A673 (cell line): ENCODE measurements around the gene C10orf53. TPM values are rescaled to one million over a fixed set of nuclear protein-coding genes. Genes with fewer than 3 reads are reported as not detected.
"Not testable (repeated sequence)": the region's sequence is repeated elsewhere in the genome, so short reads cannot be mapped to it uniquely, and the experiment has no call there.

Source experiments
- BruUV-seq: library from RNA; stranded (reverse); fragments of 400-500 nt; replicated peaks from 2 replicates; lab custom pipeline; 2021; lab: Mats Ljungman, UMichigan
- CTCF ChIA-PET: fragments of 300-600 bp; sonication (Branson Sonifier 250); formaldehyde crosslinking; loops from one replicate; lab custom pipeline; 2022; ENCODE audit warnings: antibody characterized with exemption; lab: Charles Lee
- POLR2A ChIA-PET: fragments of 300-600 bp; sonication (Branson Sonifier 250); formaldehyde crosslinking; loops from one replicate; lab custom pipeline; 2022; ENCODE audit warnings: antibody characterized with exemption; ENCODE audit not compliant: low non-redundant PET; lab: Charles Lee
- DNase-seq: peaks from one replicate; pipeline ENCODE4 v3.0.0-alpha.2; 2015; ENCODE audit warnings: low spot score
- H3K27ac ChIP-seq: fragments of 200-600 bp; sonication (generic); 2 replicates; pipeline ENCODE4 v1.5.1; 2016; ENCODE audit warnings: mixed run types, low read depth, mild to moderate bottlenecking, mixed read lengths, antibody characterized with exemption, low read length; ENCODE audit not compliant: poor library complexity, severe bottlenecking
- H3K27me3 ChIP-seq: fragments of 200-600 bp; sonication (generic); replicated peaks from 2 replicates; pipeline ENCODE4 v1.6.1; 2017; ENCODE audit warnings: mixed run types, low read depth, mild to moderate bottlenecking, mixed read lengths, antibody characterized with exemption, low read length; ENCODE audit not compliant: insufficient read depth, poor library complexity
- H3K36me3 ChIP-seq: fragments of 200-600 bp; sonication (generic); 2 replicates; pipeline ENCODE4 v1.6.1; 2016; ENCODE audit warnings: mixed run types, mild to moderate bottlenecking, mixed read lengths, antibody characterized with exemption, low read length; ENCODE audit not compliant: insufficient read depth, poor library complexity, severe bottlenecking
- H3K4me1 ChIP-seq: fragments of 200-600 bp; sonication (generic); 2 replicates; pipeline ENCODE4 v1.6.1; 2017; ENCODE audit warnings: mixed run types, mild to moderate bottlenecking, mixed read lengths, antibody characterized with exemption, low read length; ENCODE audit not compliant: insufficient read depth, poor library complexity, severe bottlenecking
- H3K4me3 ChIP-seq: fragments of 200-600 bp; sonication (generic); 2 replicates; pipeline ENCODE4 v1.5.1; 2016; ENCODE audit warnings: low read depth, mixed run types, mild to moderate bottlenecking, mixed read lengths, low read length; ENCODE audit not compliant: poor library complexity, severe bottlenecking
- H3K9me3 ChIP-seq: fragments of 200-600 bp; sonication (generic); 2 replicates; pipeline ENCODE4 v1.6.1; 2016; ENCODE audit warnings: mixed run types, low read depth, mild to moderate bottlenecking, mixed read lengths, antibody characterized with exemption, low read length; ENCODE audit not compliant: poor library complexity, severe bottlenecking
- CTCF ChIP-seq: fragments of 300-800, 200-600 bp; sonication (generic); conservative IDR thresholded peaks from 2 replicates; pipeline ENCODE4 v1.5.1; 2017; ENCODE audit warnings: low read depth, mild to moderate bottlenecking, antibody characterized with exemption, low read length, moderate library complexity, mixed read lengths
- EZH2 ChIP-seq: fragments of 200-600 bp; sonication (generic); IDR thresholded peaks from 2 replicates; pipeline ENCODE4 v1.6.1; 2017; ENCODE audit warnings: borderline replicate concordance, low read depth, mild to moderate bottlenecking, mixed read lengths, antibody characterized with exemption, low read length; ENCODE audit not compliant: poor library complexity, severe bottlenecking
- intact Hi-C: fragments of 100-400 bp; cut with micrococcal nuclease; formaldehyde crosslinking; loops from one replicate; pipeline ENCODE4 v1.10.0; 2022; ENCODE audit not compliant: unreplicated experiment
- total RNA-seq: library from RNA; stranded (reverse); gene quantifications from 2 replicates; pipeline ENCODE4 v1.2.3, GENCODE V29; 2021

The C10orf53 gene
- total RNA-seq, 1 experiment from 2014 or later, result not detected

DNA sequence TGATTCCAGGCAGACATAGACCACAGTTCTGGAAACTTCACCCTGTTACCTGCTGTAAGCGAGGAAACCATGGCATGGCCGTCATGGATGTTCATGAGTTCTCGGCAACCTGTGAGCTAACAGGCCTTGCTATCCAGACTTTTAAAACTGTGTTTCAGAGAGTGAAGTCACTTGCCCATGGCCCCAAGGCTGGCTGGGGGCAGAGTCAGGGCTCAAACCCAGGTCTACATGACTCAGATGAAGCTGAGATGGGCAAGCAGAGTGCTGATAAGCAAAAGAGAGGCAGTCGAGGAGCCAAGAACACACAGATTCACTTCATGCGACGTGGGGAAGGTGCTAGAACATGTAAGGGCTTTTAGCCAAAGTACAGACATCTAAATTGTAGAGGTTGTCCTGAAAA lies 31.5 kb downstream of the C10orf53 start:
- no peak overlapping the region for H3K4me3 ChIP-seq
- H3K27ac ChIP-seq, result no peak overlapping the region
- BruUV-seq, result no TSS peak
- H3K27me3 ChIP-seq, result no peaks in the 10 kb centered on the region
- H3K9me3 ChIP-seq, result no peaks in the 10 kb centered on the region
- no peaks in the 10 kb centered on the region for H3K4me1 ChIP-seq
- ChIA-PET CTCF (no interaction called here), POLR2A (interaction anchor here (0.7 kb wide), 1 partner anchor 11 kb away, joined by 7 read pairs; no protein-coding TSS in a partner anchor)
- intact Hi-C loops, result no loop called here
- TF ChIP-seq CTCF (no peak), EZH2 (no peak)
- DNase-seq, result no peak
- no peaks in the 10 kb centered on the region for H3K36me3 ChIP-seq

DNA sequence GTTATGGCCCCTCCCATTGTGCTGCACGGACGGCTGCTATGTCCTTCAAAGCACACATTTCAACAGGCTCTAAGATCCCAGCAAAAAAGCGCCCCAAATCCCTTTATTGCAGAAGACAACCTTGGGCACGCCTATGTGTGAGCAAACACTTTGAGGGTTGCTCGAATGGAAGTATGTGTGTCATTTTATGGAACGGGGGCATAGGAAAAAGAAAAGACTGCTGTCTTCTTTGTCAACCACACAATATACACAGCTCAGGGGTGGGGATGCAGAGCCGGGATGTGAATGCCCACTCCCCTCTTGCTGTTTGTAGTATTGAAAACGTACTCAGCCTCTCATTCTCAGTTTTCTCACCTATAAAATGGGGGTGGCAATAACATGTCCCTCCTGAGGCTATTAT lies 32.0 kb downstream of the C10orf53 start:
- BruUV-seq, result no TSS peak
- CTCF ChIA-PET, result no interaction called here
- POLR2A ChIA-PET, result no interaction called here
- TF ChIP-seq CTCF (no peak), EZH2 (no peak)
- DNase-seq, result no peak
- no peaks in the 10 kb centered on the region for H3K9me3 ChIP-seq
- H3K4me3 ChIP-seq, result no peak overlapping the region
- H3K27ac ChIP-seq, result no peak overlapping the region
- intact Hi-C loops, result no loop called here
- no peaks in the 10 kb centered on the region for H3K27me3 ChIP-seq
- no peaks in the 10 kb centered on the region for H3K4me1 ChIP-seq
- H3K36me3 ChIP-seq, result no peaks in the 10 kb centered on the region

DNA sequence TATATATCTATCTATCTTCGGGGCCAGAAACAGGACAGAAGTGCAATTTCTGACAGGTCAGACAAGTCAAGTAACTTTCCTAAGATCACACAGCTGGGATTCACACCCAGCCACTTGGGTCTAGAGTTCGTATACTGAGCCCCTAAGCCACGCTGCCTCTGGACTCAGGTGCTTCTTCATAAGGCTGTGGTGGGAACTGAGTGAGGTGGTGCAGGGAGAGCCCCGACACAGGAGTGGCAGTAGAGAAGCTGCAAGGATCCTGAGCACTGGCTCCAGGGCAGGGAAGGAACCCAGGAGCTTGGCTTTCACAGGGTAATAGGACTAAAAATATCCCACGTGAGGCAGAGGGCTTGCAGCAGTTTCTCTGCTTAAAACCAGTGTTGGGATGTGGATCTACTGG lies 33.8 kb downstream of the C10orf53 start:
- ChIA-PET CTCF (no interaction called here), POLR2A (no interaction called here)
- TF ChIP-seq EZH2, result no peak
- no peak for TF ChIP-seq CTCF
- no peak overlapping the region for H3K27ac ChIP-seq
- no peaks in the 10 kb centered on the region for H3K36me3 ChIP-seq
- no peak for DNase-seq
- no peaks in the 10 kb centered on the region for H3K9me3 ChIP-seq
- H3K4me3 ChIP-seq, result no peak overlapping the region
- intact Hi-C loops, result no loop called here
- no peaks in the 10 kb centered on the region for H3K4me1 ChIP-seq
- no TSS peak for BruUV-seq
- no peaks in the 10 kb centered on the region for H3K27me3 ChIP-seq

GRCh38 chr10:49715157-49715556 lies 35.7 kb downstream of the C10orf53 start:
- H3K27ac ChIP-seq, H3K4me3 ChIP-seq, H3K36me3 ChIP-seq, DNase-seq, H3K27me3 ChIP-seq, H3K4me1 ChIP-seq, BruUV-seq, CTCF ChIA-PET, POLR2A ChIA-PET, intact Hi-C loops, H3K9me3 ChIP-seq: not testable (repeated sequence)
